HG03097 (cell line): ENCODE results near the gene ZNF628.

ENCODE experiments used
- ATAC-seq: cut with Tn5 transposase; IDR thresholded peaks from one replicate; pipeline ENCODE4 v1.9.1; 2021; ENCODE audit not compliant: unreplicated experiment, low FRiP score

Gene ZNF628

GRCh38 chr19:55476100-55476775, at the start of gene ZNF628:
Gene ZNF628 (plus strand): TSS chr19:55476617. CDS start chr19:55479911, 3,294 bp downstream.
- ATAC-seq: peak; percentile 86

- no peak for ATAC-seq
Measured at GRCh38 chr19:55431183-55431582, 45.2 kb upstream of the ZNF628 start.

GRCh38 chr19:55432241-55432959, 44.0 kb upstream of the ZNF628 start:
- ATAC-seq: no peak

GRCh38 chr19:55433292-55433691, 43.1 kb upstream of the ZNF628 start:
- ATAC-seq: no peak

GRCh38 chr19:55434356-55434919, 42.0 kb upstream of the ZNF628 start:
- no peak for ATAC-seq

- no peak for ATAC-seq
Measured at GRCh38 chr19:55435020-55435419, 41.4 kb upstream of the ZNF628 start.

GRCh38 chr19:55436847-55437246, 39.6 kb upstream of the ZNF628 start:
- no peak for ATAC-seq

- ATAC-seq: no peak
Measured at GRCh38 chr19:55437410-55437809, 39.0 kb upstream of the ZNF628 start.

- ATAC-seq: no peak
Measured at GRCh38 chr19:55439052-55439451, 37.4 kb upstream of the ZNF628 start.

- no peak for ATAC-seq
Measured at GRCh38 chr19:55440411-55441105, 35.9 kb upstream of the ZNF628 start.

- no peak for ATAC-seq
Measured at GRCh38 chr19:55441319-55441691, 35.1 kb upstream of the ZNF628 start.

GRCh38 chr19:55441692-55442321, 34.6 kb upstream of the ZNF628 start:
- no peak for ATAC-seq

GRCh38 chr19:55442372-55442961, 34.0 kb upstream of the ZNF628 start:
- no peak for ATAC-seq

GRCh38 chr19:55443045-55443823, 33.2 kb upstream of the ZNF628 start, which contains the start of gene SHISA7:
Gene SHISA7 (minus strand): TSS chr19:55443300. CDS start chr19:55442863, 437 bp downstream.
- no peak for ATAC-seq

GRCh38 chr19:55443824-55444480, 32.5 kb upstream of the ZNF628 start:
- ATAC-seq: no peak

GRCh38 chr19:55444646-55445045, 31.8 kb upstream of the ZNF628 start:
- ATAC-seq: no peak

- no peak for ATAC-seq
Measured at GRCh38 chr19:55446060-55446459, 30.4 kb upstream of the ZNF628 start.

- ATAC-seq: no peak
Measured at GRCh38 chr19:55447421-55448174, 28.8 kb upstream of the ZNF628 start.
